ENCODE data around the gene EPHB6.

The EPHB6 gene

GRCh38 chr7:142833174-142834048, 21.5 kb upstream of the EPHB6 start:
- peak; percentile 63 for DNase-seq

GRCh38 chr7:142835487-142835886, 19.4 kb upstream of the EPHB6 start:
- no peak for DNase-seq

- DNase-seq, result no peak
Observed at GRCh38 chr7:142836426-142836825, 18.4 kb upstream of the EPHB6 start.

- DNase-seq, result peak; percentile 13
Observed at GRCh38 chr7:142838461-142839213, 16.2 kb upstream of the EPHB6 start.

GRCh38 chr7:142842251-142842766, 12.6 kb upstream of the EPHB6 start:
- DNase-seq, result no peak

- no peak for DNase-seq
Observed at GRCh38 chr7:142847353-142847752, 7.5 kb upstream of the EPHB6 start.

- no peak for DNase-seq
Observed at GRCh38 chr7:142851269-142851668, 3.6 kb upstream of the EPHB6 start.

- peak; percentile 29 for DNase-seq
Observed at GRCh38 chr7:142851919-142852318, 3.0 kb upstream of the EPHB6 start.

GRCh38 chr7:142853739-142854371, 1.0 kb upstream of the EPHB6 start:
- DNase-seq, result peak; percentile 73

GRCh38 chr7:142855114-142855743, 353 bp downstream of the EPHB6 start:
- no peak for DNase-seq

GRCh38 chr7:142855756-142856564, 1.1 kb downstream of the EPHB6 start:
- no peak for DNase-seq

- no peak for DNase-seq
Observed at GRCh38 chr7:142856565-142857245, 1.8 kb downstream of the EPHB6 start.

- no peak for DNase-seq
Observed at GRCh38 chr7:142857625-142858024, 2.7 kb downstream of the EPHB6 start.

- no peak for DNase-seq
Observed at GRCh38 chr7:142859411-142859810, 4.5 kb downstream of the EPHB6 start.

GRCh38 chr7:142859829-142860228, 5.0 kb downstream of the EPHB6 start:
- no peak for DNase-seq

GRCh38 chr7:142860968-142861367, 6.1 kb downstream of the EPHB6 start:
- DNase-seq, result no peak

- DNase-seq, result no peak
Observed at GRCh38 chr7:142862351-142862750, 7.5 kb downstream of the EPHB6 start.

- no peak for DNase-seq
Observed at GRCh38 chr7:142862786-142863400, 8.0 kb downstream of the EPHB6 start.

GRCh38 chr7:142863891-142864685, 9.2 kb downstream of the EPHB6 start:
- no peak for DNase-seq

All from suppressor macrophage treated with lipopolysaccharide for 4 hours (primary cell).